Lower leg skin (tissue), 4 donors: ENCODE data around the gene SEH1L. TPM values are rescaled to one million over a fixed set of nuclear protein-coding genes. Genes with fewer than 3 reads are reported as not detected.

Source experiments
- DNase-seq, 2 donors: peaks; one replicate each; pipeline ENCODE4 v3.0.0-alpha.2; 2019; ENCODE audit warnings: low spot score in 2 of 2
- H3K4me3 ChIP-seq: fragments of 200-600 bp; sonication (generic); 2 replicates; pipeline ENCODE4 v1.5.1; 2017; ENCODE audit warnings: mild to moderate bottlenecking, low read depth; ENCODE audit not compliant: poor library complexity, severe bottlenecking
- POLR2A ChIP-seq, 2 donors: fragments of 450-650 bp; IDR thresholded peaks; one replicate each; pipeline ENCODE4 v1.6.1; 2016 to 2017; ENCODE audit warnings: antibody characterized with exemption in 2 of 2, mild to moderate bottlenecking in 1 of 2, moderate library complexity in 1 of 2
- WGBS, 2 donors: methylation state at CpG; one replicate each; pipeline ENCODE4 v1.1.5; 2018; 5-methylcytosine and 5-hydroxymethylcytosine counted together
- intact Hi-C: fragments of 100-400 bp; cut with DNase I; formaldehyde crosslinking; loops from one replicate; pipeline ENCODE4 v1.15.0; 2023; ENCODE audit warnings: low total_unique reads
- total RNA-seq, 4 donors: library from RNA; depleted of rRNA; stranded (reverse); fragments of >200 nt; gene quantifications; one replicate each; pipeline ENCODE4 v1.1.0, GENCODE V29; 2016
- TF ChIP-seq, protein P1 (sequence below), 3 donors: fragments of 450-650 bp; IDR thresholded peaks; one replicate each; pipeline ENCODE4 v1.5.1; 2016; ENCODE audit warnings: antibody characterized with exemption in 3 of 3, mild to moderate bottlenecking in 3 of 3, moderate library complexity in 2 of 3

The SEH1L gene
- total RNA-seq, 4 donors from 2014 or later, result 24.1 to 32.2 (median 26.1) TPM

DNA sequence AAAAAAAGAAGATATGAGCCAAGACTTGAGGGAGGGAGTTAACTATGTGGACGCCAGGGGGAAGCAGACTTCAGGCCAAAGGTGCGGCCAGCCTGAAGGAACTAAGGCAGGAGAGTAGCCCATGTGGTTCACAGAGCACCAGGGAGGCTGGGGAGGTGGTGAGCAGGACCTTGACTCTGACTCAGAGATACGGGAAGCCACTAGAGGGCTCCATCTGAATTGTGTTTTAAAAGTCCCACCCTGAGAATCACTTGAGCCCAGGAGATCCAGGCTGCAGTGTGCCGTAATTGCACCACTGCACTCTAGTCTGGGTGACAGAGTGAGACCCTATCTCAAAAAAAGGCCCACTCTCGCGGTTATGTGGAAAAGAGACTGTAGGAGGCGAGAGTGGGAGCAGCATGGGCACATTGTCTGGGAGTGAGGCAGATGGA, 55.7 kb downstream of the SEH1L start:
- 67 to 76% methylated on average over 7 of the region's 7 CpGs for WGBS, 2 donors
- intact Hi-C loops, result no loop called here
- no peak for DNase-seq
- no peak for TF ChIP-seq POLR2A (IDR thresholded peaks at IDR 0.05)
- TF ChIP-seq, protein P1, sequence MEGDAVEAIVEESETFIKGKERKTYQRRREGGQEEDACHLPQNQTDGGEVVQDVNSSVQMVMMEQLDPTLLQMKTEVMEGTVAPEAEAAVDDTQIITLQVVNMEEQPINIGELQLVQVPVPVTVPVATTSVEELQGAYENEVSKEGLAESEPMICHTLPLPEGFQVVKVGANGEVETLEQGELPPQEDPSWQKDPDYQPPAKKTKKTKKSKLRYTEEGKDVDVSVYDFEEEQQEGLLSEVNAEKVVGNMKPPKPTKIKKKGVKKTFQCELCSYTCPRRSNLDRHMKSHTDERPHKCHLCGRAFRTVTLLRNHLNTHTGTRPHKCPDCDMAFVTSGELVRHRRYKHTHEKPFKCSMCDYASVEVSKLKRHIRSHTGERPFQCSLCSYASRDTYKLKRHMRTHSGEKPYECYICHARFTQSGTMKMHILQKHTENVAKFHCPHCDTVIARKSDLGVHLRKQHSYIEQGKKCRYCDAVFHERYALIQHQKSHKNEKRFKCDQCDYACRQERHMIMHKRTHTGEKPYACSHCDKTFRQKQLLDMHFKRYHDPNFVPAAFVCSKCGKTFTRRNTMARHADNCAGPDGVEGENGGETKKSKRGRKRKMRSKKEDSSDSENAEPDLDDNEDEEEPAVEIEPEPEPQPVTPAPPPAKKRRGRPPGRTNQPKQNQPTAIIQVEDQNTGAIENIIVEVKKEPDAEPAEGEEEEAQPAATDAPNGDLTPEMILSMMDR (IDR thresholded peaks at IDR 0.05), result no peak
- no peak overlapping the region for H3K4me3 ChIP-seq

DNA sequence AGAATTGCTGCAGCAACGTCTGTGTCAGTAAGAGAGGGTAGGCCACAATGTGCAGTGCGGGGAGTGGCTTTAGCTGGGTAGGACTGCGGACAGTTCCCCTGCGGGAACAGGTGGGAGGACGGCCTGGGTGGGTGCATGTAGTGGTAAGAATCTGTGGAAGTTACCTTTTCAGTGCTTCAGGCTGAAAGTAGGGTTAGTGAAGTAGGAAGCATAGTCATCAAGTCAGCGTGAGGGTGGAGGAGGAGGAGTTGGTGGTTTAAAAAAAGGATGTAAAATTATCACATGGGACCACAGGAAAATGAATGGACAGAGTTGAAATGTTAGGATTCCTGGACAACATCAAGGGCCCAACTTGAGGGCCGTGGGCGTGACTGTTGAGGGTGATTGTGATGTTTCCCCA, 56.6 kb downstream of the SEH1L start:
- TF ChIP-seq, protein P1 (IDR thresholded peaks at IDR 0.05), result no peak
- TF ChIP-seq POLR2A (IDR thresholded peaks at IDR 0.05), result no peak
- no peak for DNase-seq
- intact Hi-C loops, result no loop called here
- WGBS, 2 donors, result 81 to 95% methylated on average over 8 of the region's 8 CpGs
- H3K4me3 ChIP-seq, result no peak overlapping the region

GRCh38 chr18:13005289-13005688, 57.5 kb downstream of the SEH1L start:
- no peak for DNase-seq
- TF ChIP-seq, protein P1 (IDR thresholded peaks at IDR 0.05), result no peak
- TF ChIP-seq POLR2A (IDR thresholded peaks at IDR 0.05), result no peak
- intact Hi-C loops, result no loop called here
- 92 to 94% methylated on average over 1 of the region's 1 CpG for WGBS, 2 donors
- H3K4me3 ChIP-seq, result no peak overlapping the region

- DNase-seq, result no peak
- TF ChIP-seq, protein P1 (IDR thresholded peaks at IDR 0.05), result no peak
- no peak for TF ChIP-seq POLR2A (IDR thresholded peaks at IDR 0.05)
- WGBS, 2 donors, result 69 to 80% methylated on average over 12 of the region's 12 CpGs
- intact Hi-C loops, result no loop called here
- no peak overlapping the region for H3K4me3 ChIP-seq
Measured at GRCh38 chr18:13006531-13007247, 58.9 kb downstream of the SEH1L start.

- TF ChIP-seq, protein P1 (IDR thresholded peaks at IDR 0.05), result no peak
- no peak for TF ChIP-seq POLR2A (IDR thresholded peaks at IDR 0.05)
- WGBS, 2 donors, result 40 to 58% methylated on average over 2 of the region's 2 CpGs
- DNase-seq, result no peak
- intact Hi-C loops, result no loop called here
- no peak overlapping the region for H3K4me3 ChIP-seq
Measured at GRCh38 chr18:13007248-13007560, 59.4 kb downstream of the SEH1L start.

- 94% methylated on average over 5 of the region's 5 CpGs for WGBS, 2 donors
- intact Hi-C loops, result no loop called here
- H3K4me3 ChIP-seq, result no peak overlapping the region
Measured at GRCh38 chr18:13011719-13012118, 63.9 kb downstream of the SEH1L start.

More at GRCh38 chr18:13011719-13012118, 63.9 kb downstream of the SEH1L start:
- no peak for DNase-seq
- TF ChIP-seq POLR2A (IDR thresholded peaks at IDR 0.05), result no peak
- TF ChIP-seq, protein P1 (IDR thresholded peaks at IDR 0.05), result no peak
